ENCODE data around the gene SMAD3. TPM values are rescaled to one million over a fixed set of nuclear protein-coding genes. Genes with fewer than 3 reads are reported as not detected.
A peak's percentile ranks its signal among the peaks of the same experiment; 100 is the strongest.

Gene SMAD3
- total and polyA plus RNA-seq, 2 of the 4 experiments (the other 2 are of a cell fraction), result 71.0 to 177 TPM

GRCh38 chr15:67181221-67181639 lies 115.8 kb downstream of the SMAD3 start:
- POLR2A ChIA-PET (ENCODE audit: unreplicated experiment), result no interaction called here
- Histone ChIP-seq H3K14ac (replicated peaks; ENCODE audit: low read depth, low read length) (peak overlapping the region; percentile 43; the same call in 1 of the 2 replicates), H2BK5ac (ENCODE audit: low read depth, low read length, poor library complexity, severe bottlenecking) (peak overlapping the region; percentile 31), H3K79me1 (ENCODE audit: low read depth in 1 of 2, low read length in 2 of 2) (peaks cover 63 to 91% of the 10 kb centered on the region in 2 experiments), H3K27me3 (ENCODE audit: control insufficient read depth, insufficient read depth, low read length) (no peaks in the 10 kb centered on the region), H3K4ac (ENCODE audit: low read depth, low read length) (peak overlapping the region; percentile 45; the same call in 1 of the 2 replicates), H4K5ac (ENCODE audit: low read depth, low read length) (no peak overlapping the region), H3K4me3 (ENCODE audit: insufficient read depth, low read depth, low read length) (no peak overlapping the region), H2BK20ac (ENCODE audit: low read depth, low read length) (peak overlapping the region; percentile 12; the same call in 1 of the 2 replicates), H3K9ac (ENCODE audit: low read depth, low read length) (no peak overlapping the region), H2BK15ac (ENCODE audit: low read depth, low read length) (no peak overlapping the region; the same call in 2 of the 3 replicates), H3K9me1 (ENCODE audit: insufficient read depth, low read length) (peaks cover 65% of the 10 kb centered on the region), H3K27ac (ENCODE audit: insufficient read depth, low read length) (peak overlapping the region; percentile 37; the same call in 1 of the 2 replicates), H3K56ac (ENCODE audit: extremely low read depth, insufficient read depth, low read length) (no peak overlapping the region), H3K9me3 (ENCODE audit: control insufficient read depth, insufficient read depth, low read length) (no peaks in the 10 kb centered on the region), H2BK120ac (ENCODE audit: low read depth, low read length) (peak overlapping the region; percentile 24; the same call in 1 of the 2 replicates), H3K18ac (ENCODE audit: low read depth, low read length) (0 out of 2 replicates have a peak overlapping the region, but pooled peaks have one; percentile 14), H4K20me1 (ENCODE audit: insufficient read depth, low read length) (peaks cover 6% of the 10 kb centered on the region), H4K8ac (ENCODE audit: low read depth in 2 of 2, low read length in 2 of 2) (peak overlapping the region in 1 of 2 experiments; percentile 39; a peak in 3 of 4 replicates), H4K91ac (ENCODE audit: insufficient read depth, low read depth, low read length) (peak overlapping the region; percentile 20), H3K36me3 (ENCODE audit: control insufficient read depth, insufficient read depth, low read length) (peaks cover 75% of the 10 kb centered on the region), H3K4me1 (ENCODE audit: control insufficient read depth, insufficient read depth, low read length) (peaks cover 62% of the 10 kb centered on the region), H2AFZ (replicated peaks; ENCODE audit: low read length, poor library complexity) (no peak overlapping the region), H2AK9ac (replicated peaks; ENCODE audit: low read depth, low read length, poor library complexity) (no peak overlapping the region), H3K23ac (ENCODE audit: low read depth, low read length) (no peak overlapping the region), H3K4me2 (ENCODE audit: low read depth, low read length) (no peak overlapping the region), H2AK5ac (ENCODE audit: low read depth, low read length) (peak overlapping the region; percentile 76)
- BruUV-seq (replicated peaks), result no TSS peak
- ATAC-seq (ENCODE audit: low read depth) (no peak), DNase-seq (no peak)
- CTCF ChIA-PET, result no interaction called here
- no peak for TF ChIP-seq RCOR1 (IDR thresholded peaks at IDR 0.05; ENCODE audit: insufficient replicate concordance, low read length)
- no peak for TF ChIP-seq POLR2A (IDR thresholded peaks at IDR 0.05; ENCODE audit: low read depth, low read length)
- TF ChIP-seq CHD1 (IDR thresholded peaks at IDR 0.05; ENCODE audit: low read depth, low read length), result no peak
- no peak for TF ChIP-seq MAZ (IDR thresholded peaks at IDR 0.05; ENCODE audit: borderline replicate concordance, low read depth, low read length)
- TF ChIP-seq USF2 (IDR thresholded peaks at IDR 0.05; ENCODE audit: low read depth, low read length), result no peak
- no peak for TF ChIP-seq MXI1 (IDR thresholded peaks at IDR 0.05; ENCODE audit: borderline replicate concordance, low read depth, low read length)
- no peak for TF ChIP-seq CTCF (conservative IDR thresholded peaks at IDR 0.05; ENCODE audit: low read depth, low read length)
- TF ChIP-seq RFX5 (IDR thresholded peaks at IDR 0.05; ENCODE audit: low read depth, low read length), result no peak
- TF ChIP-seq SMC3 (IDR thresholded peaks at IDR 0.05; ENCODE audit: low read depth, low read length), result no peak
- TF ChIP-seq FOS (IDR thresholded peaks at IDR 0.05; ENCODE audit: low read depth, low read length), result no peak
- no peak for TF ChIP-seq RAD21 (IDR thresholded peaks at IDR 0.05; ENCODE audit: low read length)
- in situ Hi-C loops (cut with MboI; ENCODE audit: low sequenced_read_pairs) (no loop called here), dilution Hi-C loops (cut with HindIII; ENCODE audit: low sequenced_read_pairs, unreplicated experiment) (no loop called here), intact Hi-C loops (cut with micrococcal nuclease) (no loop called here)
- WGBS, 2 experiments (ENCODE audit: extremely low coverage in 2 of 2, insufficient read length in 1 of 2), result 96% methylated on average over 9 of the region's 15 CpGs; no CpG with 5 or more reads in 1 of the 2 experiments
